HepG2 (cell line): ENCODE measurements around the gene EGFR. TPM values are rescaled to one million over a fixed set of nuclear protein-coding genes. Genes with fewer than 3 reads are reported as not detected.
A peak's percentile ranks its signal among the peaks of the same experiment; 100 is the strongest.

Experiments used
- ATF1 ChIP-seq: IDR thresholded peaks from 2 replicates; pipeline ENCODE4 v1.6.1; 2016; ENCODE audit warnings: mild to moderate bottlenecking, control low read depth
- CBX5 ChIP-seq: sonication (generic); formaldehyde crosslinking; IDR thresholded peaks from 2 replicates; pipeline ENCODE4 v1.4.0; 2020; ENCODE audit warnings: missing genetic modification reagents, borderline replicate concordance
- HDAC1 ChIP-seq: sonication (generic); formaldehyde crosslinking; IDR thresholded peaks from 2 replicates; pipeline ENCODE4 v1.5.1; 2020; ENCODE audit warnings: mild to moderate bottlenecking, missing genetic modification reagents
- HNF4A ChIP-seq: sonication (generic); formaldehyde crosslinking; IDR thresholded peaks from 2 replicates; pipeline ENCODE4 v1.4.0; 2020; ENCODE audit warnings: missing genetic modification reagents
- HOXD1 ChIP-seq: sonication (generic); formaldehyde crosslinking; IDR thresholded peaks from 2 replicates; pipeline ENCODE4 v1.5.0; 2020; ENCODE audit warnings: missing genetic modification reagents
- IKZF1 ChIP-seq: fragments of 450-650 bp; IDR thresholded peaks from 2 replicates; pipeline ENCODE4 v1.7.1; 2016
- KMT2B ChIP-seq: IDR thresholded peaks from 2 replicates; pipeline ENCODE4 v1.6.1; 2016; ENCODE audit warnings: missing genetic modification reagents, missing compliant biosample characterization
- MLLT10 ChIP-seq: sonication (generic); formaldehyde crosslinking; IDR thresholded peaks from 2 replicates; pipeline ENCODE4 v1.4.0; 2020; ENCODE audit warnings: missing genetic modification reagents
- NCOA5 ChIP-seq: sonication (generic); formaldehyde crosslinking; IDR thresholded peaks from 2 replicates; pipeline ENCODE4 v1.4.0; 2020; ENCODE audit warnings: missing genetic modification reagents
- NFATC3 ChIP-seq: sonication (generic); formaldehyde crosslinking; IDR thresholded peaks from 2 replicates; pipeline ENCODE4 v1.5.1; 2020; ENCODE audit warnings: mild to moderate bottlenecking, missing genetic modification reagents
- ONECUT2 ChIP-seq: sonication (generic); formaldehyde crosslinking; IDR thresholded peaks from 2 replicates; pipeline ENCODE4 v1.4.0; 2020; ENCODE audit warnings: missing genetic modification reagents
- PAF1 ChIP-seq: IDR thresholded peaks from 2 replicates; pipeline ENCODE4 v1.6.1; 2016; ENCODE audit warnings: missing genetic modification reagents, missing compliant biosample characterization
- RXRB ChIP-seq: IDR thresholded peaks from 2 replicates; pipeline ENCODE4 v1.6.1; 2016; ENCODE audit warnings: borderline replicate concordance, missing genetic modification reagents, missing compliant biosample characterization
- SOX5 ChIP-seq: IDR thresholded peaks from 2 replicates; pipeline ENCODE4 v1.6.1; 2016; ENCODE audit warnings: borderline replicate concordance
- SRY ChIP-seq: sonication (generic); formaldehyde crosslinking; IDR thresholded peaks from 2 replicates; pipeline ENCODE4 v1.8.0; 2022; ENCODE audit warnings: mild to moderate bottlenecking, missing genetic modification reagents
- TEAD2 ChIP-seq: sonication (generic); formaldehyde crosslinking; IDR thresholded peaks from 2 replicates; pipeline ENCODE4 v1.9.0; 2021; ENCODE audit warnings: missing genetic modification reagents
- UBTF ChIP-seq: sonication (generic); formaldehyde crosslinking; IDR thresholded peaks from 2 replicates; pipeline ENCODE4 v1.4.0; 2020; ENCODE audit warnings: mild to moderate bottlenecking, missing genetic modification reagents
- ZNF225 ChIP-seq: sonication (generic); formaldehyde crosslinking; IDR thresholded peaks from 2 replicates; pipeline ENCODE4 v1.4.0; 2020; ENCODE audit warnings: mild to moderate bottlenecking, missing genetic modification reagents
- ZNF235 ChIP-seq: sonication (generic); formaldehyde crosslinking; IDR thresholded peaks from 2 replicates; pipeline ENCODE4 v1.8.1; 2023; ENCODE audit warnings: mild to moderate bottlenecking, missing genetic modification reagents, borderline replicate concordance
- ZNF296 ChIP-seq: sonication (generic); formaldehyde crosslinking; conservative IDR thresholded peaks from 2 replicates; pipeline ENCODE4 v1.5.0; 2020; ENCODE audit warnings: mild to moderate bottlenecking, missing genetic modification reagents
- ZNF317 ChIP-seq: sonication (generic); formaldehyde crosslinking; IDR thresholded peaks from 2 replicates; pipeline ENCODE4 v1.5.0; 2020; ENCODE audit warnings: mild to moderate bottlenecking, missing genetic modification reagents
- ZNF687 ChIP-seq: sonication (generic); formaldehyde crosslinking; IDR thresholded peaks from 2 replicates; pipeline ENCODE4 v1.5.1; 2020; ENCODE audit warnings: mild to moderate bottlenecking, missing genetic modification reagents, moderate library complexity
- ZNF850 ChIP-seq: sonication (generic); formaldehyde crosslinking; conservative IDR thresholded peaks from 2 replicates; pipeline ENCODE4 v1.9.0; 2021; ENCODE audit warnings: mild to moderate bottlenecking, missing genetic modification reagents
- ZSCAN22 ChIP-seq: sonication (generic); formaldehyde crosslinking; IDR thresholded peaks from 2 replicates; pipeline ENCODE4 v1.4.0; 2020; ENCODE audit warnings: mild to moderate bottlenecking, missing genetic modification reagents
- polyA plus RNA-seq, 8 experiments: library from polyadenylated mRNA; depleted of rRNA in 3 of 8; stranded (reverse) in 7 of 8; unstranded in 1 of 8; fragments of >200 nt; fragmentation: Illumina TruSeq in 4 of 8; extraction: Trizol in 4 of 8; gene quantifications; 2 replicates each; pipeline versions ENCODE4 v1.2.1 to v1.2.3, GENCODE V29; 2011 to 2016; ENCODE audit warnings: low read depth in 4 of 8, missing spikeins in 1 of 8, mixed read lengths in 1 of 8; ENCODE audit not compliant: insufficient read depth in 1 of 8
- total RNA-seq, 5 experiments: library from RNA; depleted of rRNA; stranded (reverse); fragments of >200 nt; fragmentation: Illumina TruSeq; extraction: Trizol; gene quantifications; 2 replicates each; pipeline ENCODE4 v1.2.3, GENCODE V29; 2016; ENCODE audit warnings: low read depth in 1 of 5

Gene EGFR
- total and polyA plus RNA-seq, 2 of the 13 experiments (the other 11 are each of a cell fraction or from before 2014, with no cell fraction given), result 7.0 to 10.0 TPM

GRCh38 chr7:55033236-55033846 lies 14.5 kb downstream of the EGFR start (continued):
- TF ChIP-seq ZNF687 (CRISPR knock-in tag) (peak; percentile 44), SRY (CRISPR knock-in tag) (no peak), ONECUT2 (CRISPR knock-in tag) (no peak), KMT2B (CRISPR knock-in tag) (no peak), RXRB (peak; percentile 52; the same call in 1 of the 2 replicates), CBX5 (CRISPR knock-in tag) (no peak), HDAC1 (0 out of 2 replicates have a peak, but pooled peaks have one; percentile 15), NFATC3 (CRISPR knock-in tag) (no peak), ZNF225 (no peak), HOXD1 (CRISPR knock-in tag) (no peak), ZNF235 (CRISPR knock-in tag) (no peak), MLLT10 (no peak), HNF4A (peak; percentile 29; the same call in 1 of the 2 replicates), UBTF (CRISPR knock-in tag) (no peak), ZNF317 (CRISPR knock-in tag) (no peak), NCOA5 (CRISPR knock-in tag) (no peak), PAF1 (CRISPR knock-in tag) (no peak), ZNF850 (CRISPR knock-in tag) (no peak), ZNF296 (CRISPR knock-in tag) (no peak), TEAD2 (CRISPR knock-in tag) (no peak), ZSCAN22 (CRISPR knock-in tag) (no peak), IKZF1 (no peak), SOX5 (no peak), ATF1 (CRISPR knock-in tag) (no peak)
